ENCODE data around the gene SNX22.

DNA sequence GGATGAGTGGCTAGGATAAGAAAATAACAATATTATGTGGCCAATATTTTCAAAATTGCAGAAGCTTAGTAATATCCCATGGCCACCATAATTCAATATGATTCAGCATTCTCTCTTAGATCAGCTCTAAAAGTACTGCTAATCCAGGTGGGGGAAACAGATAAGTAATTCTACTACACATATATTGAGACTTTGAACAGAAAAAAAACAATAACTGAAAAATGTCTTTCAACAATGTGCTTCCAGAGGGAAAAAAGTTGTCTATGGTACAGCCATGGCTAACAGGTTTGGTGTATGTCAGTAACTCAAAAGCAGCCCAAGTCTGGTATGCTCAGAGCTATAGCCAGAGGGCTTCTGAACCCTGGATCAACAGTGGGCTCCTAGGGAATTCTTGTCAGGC lies 53.7 kb downstream of the SNX22 start:
- TF ChIP-seq, protein P1, sequence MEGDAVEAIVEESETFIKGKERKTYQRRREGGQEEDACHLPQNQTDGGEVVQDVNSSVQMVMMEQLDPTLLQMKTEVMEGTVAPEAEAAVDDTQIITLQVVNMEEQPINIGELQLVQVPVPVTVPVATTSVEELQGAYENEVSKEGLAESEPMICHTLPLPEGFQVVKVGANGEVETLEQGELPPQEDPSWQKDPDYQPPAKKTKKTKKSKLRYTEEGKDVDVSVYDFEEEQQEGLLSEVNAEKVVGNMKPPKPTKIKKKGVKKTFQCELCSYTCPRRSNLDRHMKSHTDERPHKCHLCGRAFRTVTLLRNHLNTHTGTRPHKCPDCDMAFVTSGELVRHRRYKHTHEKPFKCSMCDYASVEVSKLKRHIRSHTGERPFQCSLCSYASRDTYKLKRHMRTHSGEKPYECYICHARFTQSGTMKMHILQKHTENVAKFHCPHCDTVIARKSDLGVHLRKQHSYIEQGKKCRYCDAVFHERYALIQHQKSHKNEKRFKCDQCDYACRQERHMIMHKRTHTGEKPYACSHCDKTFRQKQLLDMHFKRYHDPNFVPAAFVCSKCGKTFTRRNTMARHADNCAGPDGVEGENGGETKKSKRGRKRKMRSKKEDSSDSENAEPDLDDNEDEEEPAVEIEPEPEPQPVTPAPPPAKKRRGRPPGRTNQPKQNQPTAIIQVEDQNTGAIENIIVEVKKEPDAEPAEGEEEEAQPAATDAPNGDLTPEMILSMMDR (IDR thresholded peaks at IDR 0.05; ENCODE audit: low read depth, low read length, missing input control), result no peak
- no peak for TF ChIP-seq SP1 (IDR thresholded peaks at IDR 0.05)
- no peak for TF ChIP-seq NR2F2 (IDR thresholded peaks at IDR 0.05)
- TF ChIP-seq JUND (IDR thresholded peaks at IDR 0.05), result no peak
- TF ChIP-seq, protein P2, sequence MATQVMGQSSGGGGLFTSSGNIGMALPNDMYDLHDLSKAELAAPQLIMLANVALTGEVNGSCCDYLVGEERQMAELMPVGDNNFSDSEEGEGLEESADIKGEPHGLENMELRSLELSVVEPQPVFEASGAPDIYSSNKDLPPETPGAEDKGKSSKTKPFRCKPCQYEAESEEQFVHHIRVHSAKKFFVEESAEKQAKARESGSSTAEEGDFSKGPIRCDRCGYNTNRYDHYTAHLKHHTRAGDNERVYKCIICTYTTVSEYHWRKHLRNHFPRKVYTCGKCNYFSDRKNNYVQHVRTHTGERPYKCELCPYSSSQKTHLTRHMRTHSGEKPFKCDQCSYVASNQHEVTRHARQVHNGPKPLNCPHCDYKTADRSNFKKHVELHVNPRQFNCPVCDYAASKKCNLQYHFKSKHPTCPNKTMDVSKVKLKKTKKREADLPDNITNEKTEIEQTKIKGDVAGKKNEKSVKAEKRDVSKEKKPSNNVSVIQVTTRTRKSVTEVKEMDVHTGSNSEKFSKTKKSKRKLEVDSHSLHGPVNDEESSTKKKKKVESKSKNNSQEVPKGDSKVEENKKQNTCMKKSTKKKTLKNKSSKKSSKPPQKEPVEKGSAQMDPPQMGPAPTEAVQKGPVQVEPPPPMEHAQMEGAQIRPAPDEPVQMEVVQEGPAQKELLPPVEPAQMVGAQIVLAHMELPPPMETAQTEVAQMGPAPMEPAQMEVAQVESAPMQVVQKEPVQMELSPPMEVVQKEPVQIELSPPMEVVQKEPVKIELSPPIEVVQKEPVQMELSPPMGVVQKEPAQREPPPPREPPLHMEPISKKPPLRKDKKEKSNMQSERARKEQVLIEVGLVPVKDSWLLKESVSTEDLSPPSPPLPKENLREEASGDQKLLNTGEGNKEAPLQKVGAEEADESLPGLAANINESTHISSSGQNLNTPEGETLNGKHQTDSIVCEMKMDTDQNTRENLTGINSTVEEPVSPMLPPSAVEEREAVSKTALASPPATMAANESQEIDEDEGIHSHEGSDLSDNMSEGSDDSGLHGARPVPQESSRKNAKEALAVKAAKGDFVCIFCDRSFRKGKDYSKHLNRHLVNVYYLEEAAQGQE (IDR thresholded peaks at IDR 0.05), result no peak
- no peak for TF ChIP-seq TAF1 (conservative IDR thresholded peaks at IDR 0.05)
- TF ChIP-seq, protein P3, sequence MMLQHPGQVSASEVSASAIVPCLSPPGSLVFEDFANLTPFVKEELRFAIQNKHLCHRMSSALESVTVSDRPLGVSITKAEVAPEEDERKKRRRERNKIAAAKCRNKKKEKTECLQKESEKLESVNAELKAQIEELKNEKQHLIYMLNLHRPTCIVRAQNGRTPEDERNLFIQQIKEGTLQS (IDR thresholded peaks at IDR 0.05), result no peak
- TF ChIP-seq RAD21 (IDR thresholded peaks at IDR 0.05), result no peak

All from liver (tissue), 3 donors.